Panc1 (cell line): ENCODE results near the gene UNC93A. TPM values are rescaled to one million over a fixed set of nuclear protein-coding genes. Genes with fewer than 3 reads are reported as not detected.
"Not testable (repeated sequence)": the region's sequence is repeated elsewhere in the genome, so short reads cannot be mapped to it uniquely, and the experiment has no call there.

Source experiments
- ATAC-seq: fragments of 200-7000 bp; cut with Tn5 transposase; 2 replicates; pipeline ENCODE4 v1.9.1; 2020; ENCODE audit warnings: mild to moderate bottlenecking, moderate library complexity
- BruUV-seq: library from RNA; stranded (reverse); fragments of 400-500 nt; replicated peaks from 2 replicates; lab custom pipeline; 2021; lab: Mats Ljungman, UMichigan
- CTCF ChIA-PET: fragments of 300-600 bp; sonication (Branson Sonifier 250); formaldehyde crosslinking; loops from one replicate; lab custom pipeline; 2022; ENCODE audit warnings: antibody characterized with exemption; lab: Charles Lee
- POLR2A ChIA-PET: fragments of 300-600 bp; sonication (Branson Sonifier 250); formaldehyde crosslinking; loops from one replicate; lab custom pipeline; 2022; ENCODE audit warnings: antibody characterized with exemption; lab: Charles Lee
- DNase-seq: peaks from one replicate; pipeline ENCODE4 v3.0.0-alpha.2; 2010; ENCODE audit warnings: low read depth, low spot score
- H3K27ac ChIP-seq: 2 replicates; pipeline ENCODE4 v1.5.1; 2011; ENCODE audit warnings: mild to moderate bottlenecking, low read length, inconsistent platforms
- H3K27me3 ChIP-seq: fragments of 200-500 bp; sonication (Bioruptor generic); 2 replicates; pipeline ENCODE4 v1.6.0; 2014; ENCODE audit warnings: low read length, inconsistent platforms; ENCODE audit not compliant: control insufficient read depth, insufficient read depth
- H3K36me3 ChIP-seq: fragments of 200-500 bp; sonication (Bioruptor generic); 2 replicates; pipeline ENCODE4 v1.5.1; 2014; ENCODE audit warnings: inconsistent platforms, mild to moderate bottlenecking, low read length, moderate library complexity; ENCODE audit not compliant: control insufficient read depth, insufficient read depth
- H3K4me1 ChIP-seq: 2 replicates; pipeline ENCODE4 v1.5.1; 2011; ENCODE audit warnings: inconsistent platforms, mild to moderate bottlenecking, low read length, moderate library complexity; ENCODE audit not compliant: control insufficient read depth, insufficient read depth
- H3K4me3 ChIP-seq, 2 experiments: 2 replicates each; pipeline ENCODE4 v1.5.1; 2011 to 2012; ENCODE audit warnings: low read depth in 2 of 2, low read length in 2 of 2, mild to moderate bottlenecking in 2 of 2, inconsistent platforms in 1 of 2, moderate library complexity in 1 of 2
- H3K9me3 ChIP-seq: fragments of 200-500 bp; sonication (Bioruptor generic); 2 replicates; pipeline ENCODE4 v1.5.1; 2014; ENCODE audit warnings: low read depth, mild to moderate bottlenecking, inconsistent platforms, low read length, moderate library complexity; ENCODE audit not compliant: control insufficient read depth, insufficient read depth
- CTCF ChIP-seq: fragments of 450-650 bp; IDR thresholded peaks from 2 replicates; pipeline ENCODE4 v1.5.1; 2017; ENCODE audit warnings: mild to moderate bottlenecking
- POLR2AphosphoS5 ChIP-seq: IDR thresholded peaks from 2 replicates; pipeline ENCODE4 v1.6.1; 2012; ENCODE audit warnings: mild to moderate bottlenecking, low read depth, low read length, moderate library complexity
- REST ChIP-seq, 2 experiments: IDR thresholded peaks; 2 replicates each; pipeline ENCODE4 v1.6.1; 2011 to 2012; ENCODE audit warnings: low read depth in 2 of 2, control low read depth in 1 of 2, low read length in 1 of 2, mild to moderate bottlenecking in 1 of 2, moderate library complexity in 1 of 2; ENCODE audit not compliant: insufficient read depth in 1 of 2
- SIN3A ChIP-seq: IDR thresholded peaks from 2 replicates; pipeline ENCODE4 v1.6.1; 2012; ENCODE audit warnings: low read depth, mild to moderate bottlenecking, low read length, moderate library complexity, borderline replicate concordance; ENCODE audit not compliant: insufficient read depth
- TCF7L2 ChIP-seq: IDR thresholded peaks from 2 replicates; pipeline ENCODE4 v1.6.1; 2011; ENCODE audit warnings: mild to moderate bottlenecking, low read depth, low read length, inconsistent platforms
- in situ Hi-C: cut with HindIII; loops from 2 replicates; pipeline ENCODE4 v1.10.0; 2016; ENCODE audit warnings: low sequenced_read_pairs, low pct_unique_long_range_greater_than_20kb
- intact Hi-C: fragments of 100-400 bp; cut with micrococcal nuclease; formaldehyde crosslinking; loops from one replicate; pipeline ENCODE4 v1.10.0; 2022; ENCODE audit not compliant: unreplicated experiment
- total RNA-seq: library from RNA; stranded (reverse); gene quantifications from one replicate; pipeline ENCODE4 v1.2.1, GENCODE V29; 2021; ENCODE audit not compliant: unreplicated experiment

UNC93A gene
- total RNA-seq, 1 experiment from 2014 or later: not detected

- H3K36me3 ChIP-seq, ATAC-seq, POLR2A ChIA-PET, H3K4me1 ChIP-seq, H3K27ac ChIP-seq, in situ Hi-C loops, intact Hi-C loops, H3K27me3 ChIP-seq, CTCF ChIA-PET, DNase-seq, BruUV-seq, H3K4me3 ChIP-seq, H3K9me3 ChIP-seq: not testable (repeated sequence)
These were observed 24.9 kb upstream of the UNC93A start for GRCh38 chr6:167266057-167266829.

- Histone ChIP-seq H3K27ac (no peak overlapping the region), H3K4me3 (no peak overlapping the region), H3K9me3 (no peaks in the 10 kb centered on the region), H3K36me3 (no peaks in the 10 kb centered on the region), H3K4me1 (no peaks in the 10 kb centered on the region), H3K27me3 (no peaks in the 10 kb centered on the region; the same call in 1 of the 2 replicates)
- DNase-seq (no peak), ATAC-seq (no peak)
- POLR2A ChIA-PET: no interaction called here
- in situ Hi-C loops: no loop called here
- intact Hi-C loops: no loop called here
- CTCF ChIA-PET: no interaction called here
- no peak for TF ChIP-seq SIN3A
- no peak for TF ChIP-seq TCF7L2
- BruUV-seq: no TSS peak
These were observed 24.1 kb upstream of the UNC93A start for GRCh38 chr6:167266830-167267555.

GRCh38 chr6:167267556-167267898 is 23.6 kb upstream of the UNC93A start:
- H3K36me3 ChIP-seq, BruUV-seq, H3K9me3 ChIP-seq, H3K27ac ChIP-seq, CTCF ChIA-PET, H3K4me1 ChIP-seq, POLR2A ChIA-PET, in situ Hi-C loops, H3K27me3 ChIP-seq, ATAC-seq, DNase-seq, H3K4me3 ChIP-seq, intact Hi-C loops: not testable (repeated sequence)

- DNase-seq (no peak), ATAC-seq (no peak; the same call in 1 of the 2 replicates)
- intact Hi-C loops: no loop called here
- Histone ChIP-seq H3K4me1 (no peaks in the 10 kb centered on the region), H3K27me3 (no peaks in the 10 kb centered on the region; the same call in 1 of the 2 replicates), H3K9me3 (no peaks in the 10 kb centered on the region), H3K36me3 (no peaks in the 10 kb centered on the region), H3K4me3 (no peak overlapping the region), H3K27ac (no peak overlapping the region)
- ChIA-PET POLR2A (no interaction called here), CTCF (no interaction called here)
- TF ChIP-seq POLR2AphosphoS5 (no peak), REST (IDR thresholded peaks at IDR 0.05; ENCODE audit: insufficient read depth in 1 of 2, low read depth in 2 of 2, low read length in 1 of 2) (no peak), TCF7L2 (no peak), SIN3A (no peak), CTCF (no peak)
- no TSS peak for BruUV-seq
- in situ Hi-C loops: no loop called here
These were observed 23.2 kb upstream of the UNC93A start for GRCh38 chr6:167267921-167268401.
